ENCODE data around the gene FAM83C.

FAM83C gene

DNA sequence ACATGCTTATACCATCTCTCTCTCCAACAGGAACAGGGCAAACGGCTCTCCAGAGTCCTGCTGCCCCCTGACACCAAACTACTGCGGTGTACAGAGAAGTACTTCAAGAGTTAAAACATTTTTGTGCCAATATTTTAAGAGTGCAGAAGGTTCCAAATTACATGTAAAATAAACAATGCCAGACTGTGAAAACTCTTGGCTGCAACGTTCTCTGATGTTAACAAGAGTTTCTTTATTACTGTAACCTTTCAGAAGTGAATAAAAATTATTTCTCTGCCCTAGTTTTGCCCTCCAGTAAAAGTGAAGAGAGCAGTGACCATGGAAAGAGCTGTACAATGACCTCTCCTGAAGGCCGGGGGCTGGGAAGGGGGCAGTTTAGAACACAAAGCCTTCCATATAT is 41.4 kb upstream of the FAM83C start:
- TF ChIP-seq, protein P1, sequence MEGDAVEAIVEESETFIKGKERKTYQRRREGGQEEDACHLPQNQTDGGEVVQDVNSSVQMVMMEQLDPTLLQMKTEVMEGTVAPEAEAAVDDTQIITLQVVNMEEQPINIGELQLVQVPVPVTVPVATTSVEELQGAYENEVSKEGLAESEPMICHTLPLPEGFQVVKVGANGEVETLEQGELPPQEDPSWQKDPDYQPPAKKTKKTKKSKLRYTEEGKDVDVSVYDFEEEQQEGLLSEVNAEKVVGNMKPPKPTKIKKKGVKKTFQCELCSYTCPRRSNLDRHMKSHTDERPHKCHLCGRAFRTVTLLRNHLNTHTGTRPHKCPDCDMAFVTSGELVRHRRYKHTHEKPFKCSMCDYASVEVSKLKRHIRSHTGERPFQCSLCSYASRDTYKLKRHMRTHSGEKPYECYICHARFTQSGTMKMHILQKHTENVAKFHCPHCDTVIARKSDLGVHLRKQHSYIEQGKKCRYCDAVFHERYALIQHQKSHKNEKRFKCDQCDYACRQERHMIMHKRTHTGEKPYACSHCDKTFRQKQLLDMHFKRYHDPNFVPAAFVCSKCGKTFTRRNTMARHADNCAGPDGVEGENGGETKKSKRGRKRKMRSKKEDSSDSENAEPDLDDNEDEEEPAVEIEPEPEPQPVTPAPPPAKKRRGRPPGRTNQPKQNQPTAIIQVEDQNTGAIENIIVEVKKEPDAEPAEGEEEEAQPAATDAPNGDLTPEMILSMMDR (IDR thresholded peaks at IDR 0.05; ENCODE audit: low read depth, low read length, missing control alignments) = no peak
- no peak overlapping the region for H3K4me3 ChIP-seq (ENCODE audit: low read depth, low read length)

DNA sequence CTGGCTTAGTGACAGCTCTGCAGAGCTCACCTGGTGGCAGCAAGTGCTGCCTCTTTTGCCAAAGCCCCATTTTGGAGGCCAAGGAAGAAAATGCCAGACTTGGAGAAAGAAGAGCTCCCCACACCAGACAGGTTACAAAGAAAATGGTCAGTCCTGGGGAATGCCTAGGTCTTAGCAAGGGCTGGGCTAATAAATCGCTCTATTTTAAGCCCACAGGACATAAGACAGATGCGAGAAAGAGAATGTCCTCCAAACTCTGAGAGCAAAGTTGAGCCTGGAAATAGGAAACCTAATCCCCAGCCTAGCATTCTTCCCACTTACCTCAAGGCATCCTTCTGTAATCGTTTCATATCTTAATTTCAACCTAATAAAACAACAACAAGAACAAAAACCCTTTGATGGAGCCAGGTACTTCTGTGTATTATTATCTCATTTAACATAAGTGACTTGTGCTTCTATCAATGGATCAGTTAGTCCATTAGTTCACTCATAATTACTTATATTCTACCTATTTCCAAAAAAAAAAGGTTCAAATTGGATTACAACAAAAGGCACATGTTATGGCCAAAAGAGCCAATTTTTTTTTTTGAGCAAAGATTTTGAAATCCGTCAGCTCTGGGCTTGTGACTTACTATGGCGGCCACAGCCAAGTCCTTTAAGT is 40.4 kb upstream of the FAM83C start:
- no peak for DNase-seq (ENCODE audit: low read depth)
- TF ChIP-seq, protein P1 (IDR thresholded peaks at IDR 0.05; ENCODE audit: low read depth, low read length, missing control alignments) = no peak
- H3K4me3 ChIP-seq (ENCODE audit: low read depth, low read length) = no peak overlapping the region

More for the DNA sequence above, 41.4 kb upstream of the FAM83C start:
- no peak for DNase-seq (ENCODE audit: low read depth)

DNA sequence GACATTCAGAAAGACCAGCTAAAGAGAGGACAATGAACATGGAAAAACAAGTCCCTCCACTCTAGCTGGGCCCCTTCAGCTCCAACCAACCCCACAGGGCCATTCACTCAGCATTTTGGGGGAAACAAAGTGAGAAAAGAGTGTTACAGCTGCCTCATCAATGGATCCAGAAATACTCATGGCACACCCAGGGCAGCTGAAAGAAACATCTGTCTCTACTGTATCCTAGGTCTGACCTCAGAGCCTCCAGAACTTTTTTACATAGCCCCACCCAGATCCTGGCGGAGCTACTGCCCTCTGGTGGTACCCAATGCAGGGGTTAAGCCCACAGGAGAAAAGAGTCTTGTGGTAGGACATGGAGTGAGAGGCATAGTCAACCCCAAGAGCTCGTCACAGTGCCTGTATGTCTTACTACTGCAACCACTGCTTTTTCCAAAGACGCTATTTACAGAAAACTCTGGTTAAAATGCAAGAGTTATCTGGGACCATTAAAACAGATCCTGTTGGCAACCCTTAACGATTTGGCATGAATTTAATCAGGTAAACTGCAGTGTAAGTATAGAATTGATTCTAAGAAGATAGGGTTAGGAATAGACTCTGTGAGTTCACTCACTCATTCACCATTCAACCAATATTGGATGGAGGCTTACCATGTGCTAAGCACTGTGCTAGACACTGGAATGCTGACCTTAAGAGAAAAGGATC is 37.4 kb upstream of the FAM83C start:
- H3K4me3 ChIP-seq (ENCODE audit: low read depth, low read length) = no peak overlapping the region
- TF ChIP-seq, protein P1 (IDR thresholded peaks at IDR 0.05; ENCODE audit: low read depth, low read length, missing control alignments) = peak; percentile 75
- peak; percentile 21 for DNase-seq (ENCODE audit: low read depth)

DNA sequence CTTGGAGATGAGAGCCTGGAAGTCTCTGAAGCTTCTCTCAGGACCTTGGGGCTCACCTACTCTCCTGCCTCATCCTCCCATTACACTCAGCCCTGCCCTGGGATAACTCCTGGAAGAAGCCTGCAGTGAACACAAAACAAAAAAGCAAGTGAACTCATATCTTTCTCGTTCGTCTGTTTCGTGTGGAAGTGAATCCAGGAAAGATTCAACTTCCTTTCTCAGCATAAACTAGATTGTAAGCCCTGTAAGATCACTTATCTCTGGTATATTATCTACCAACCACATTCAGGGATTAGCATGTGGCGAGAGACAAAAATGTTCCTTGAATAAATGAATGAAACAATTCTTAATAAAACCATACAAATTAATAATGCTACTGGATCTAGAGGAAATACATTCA is 36.5 kb upstream of the FAM83C start:
- TF ChIP-seq, protein P1 (IDR thresholded peaks at IDR 0.05; ENCODE audit: low read depth, low read length, missing control alignments) = no peak
- no peak for DNase-seq (ENCODE audit: low read depth)
- H3K4me3 ChIP-seq (ENCODE audit: low read depth, low read length) = no peak overlapping the region

DNA sequence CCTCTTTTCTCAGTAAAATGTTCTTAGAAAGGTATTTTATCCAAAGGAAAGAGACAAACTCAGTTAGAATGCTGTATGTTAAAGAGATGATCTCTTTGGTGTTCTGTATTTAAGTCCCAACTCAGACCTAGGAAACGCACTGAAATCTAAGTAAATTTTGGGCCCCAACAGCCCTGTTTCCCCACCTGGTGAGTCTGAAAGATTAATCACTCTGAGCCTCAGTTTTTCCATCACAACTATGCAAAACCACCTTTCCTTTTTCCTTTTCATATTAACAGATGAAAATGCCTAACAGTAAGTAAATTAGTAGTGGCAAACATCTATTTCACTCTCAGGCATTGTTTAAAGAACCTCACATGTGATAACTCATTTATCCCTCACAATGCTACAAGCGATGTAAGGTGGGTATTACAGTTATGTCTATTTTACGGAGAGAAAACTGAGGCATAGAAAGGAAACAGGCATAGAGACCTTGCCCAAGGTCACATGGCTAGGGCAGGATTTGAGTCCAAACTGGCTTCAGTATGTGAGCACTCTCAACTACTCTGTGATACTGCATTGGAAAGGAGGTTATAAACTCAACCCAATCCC is 36.0 kb upstream of the FAM83C start:
- TF ChIP-seq, protein P1 (IDR thresholded peaks at IDR 0.05; ENCODE audit: low read depth, low read length, missing control alignments) = no peak
- no peak for DNase-seq (ENCODE audit: low read depth)
- no peak overlapping the region for H3K4me3 ChIP-seq (ENCODE audit: low read depth, low read length)

DNA sequence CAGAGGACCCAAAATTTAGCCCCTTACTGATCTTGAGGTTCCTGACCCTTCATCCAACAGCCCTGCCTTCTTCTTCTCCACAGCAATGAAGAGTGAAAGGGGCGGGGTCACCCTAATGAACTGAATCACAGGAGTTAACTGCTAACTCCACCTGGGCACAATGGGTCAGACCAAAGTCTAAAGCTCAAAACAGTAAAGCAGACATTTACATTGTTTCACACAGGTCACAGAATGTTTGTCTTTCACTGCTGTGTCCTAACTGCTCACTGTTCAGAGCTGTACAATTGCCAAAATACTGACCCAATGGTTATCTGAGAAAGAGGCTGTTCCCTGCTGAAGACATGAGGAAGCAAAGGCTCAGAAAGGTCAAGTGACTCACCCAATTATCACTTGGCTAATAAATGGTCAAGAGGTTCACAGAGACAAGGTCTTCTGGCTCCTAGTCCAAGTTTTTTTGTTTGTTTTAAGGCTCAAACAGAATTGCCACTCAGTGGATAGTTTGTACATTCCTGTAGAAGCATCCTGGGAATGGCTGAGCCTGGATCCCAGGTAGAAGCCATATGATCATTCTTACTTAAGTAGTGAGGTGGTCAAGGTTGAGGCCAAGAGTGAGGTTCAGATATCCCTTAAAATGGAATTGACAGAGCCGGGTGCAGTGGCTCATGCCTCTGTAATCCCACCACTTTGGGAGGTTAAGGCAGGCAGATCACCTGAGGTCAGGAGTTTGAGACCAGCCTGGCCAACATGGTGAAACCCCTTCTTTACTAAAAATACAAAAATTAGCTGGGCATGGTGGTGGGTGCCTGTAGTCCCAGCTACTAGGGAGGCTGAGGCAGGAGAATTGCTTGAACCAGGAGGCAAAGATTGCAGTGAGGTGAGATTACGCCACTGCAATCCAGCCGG is 35.1 kb upstream of the FAM83C start:
- no peak for DNase-seq (ENCODE audit: low read depth)
- no peak overlapping the region for H3K4me3 ChIP-seq (ENCODE audit: low read depth, low read length)
- TF ChIP-seq, protein P1 (IDR thresholded peaks at IDR 0.05; ENCODE audit: low read depth, low read length, missing control alignments) = no peak
